ENCODE results near the gene SEPTIN12.

SEPTIN12 gene

GRCh38 chr16:4802659-4803287 lies 14.6 kb upstream of the SEPTIN12 start:
- H3K36me3 ChIP-seq (ENCODE audit: control insufficient read depth, insufficient read depth, low read length) = peaks cover 41% of the 10 kb centered on the region
- H3K4me1 ChIP-seq (ENCODE audit: control insufficient read depth, insufficient read depth, low read length, poor library complexity, severe bottlenecking) = peaks cover 23% of the 10 kb centered on the region
- H3K4me3 ChIP-seq (ENCODE audit: extremely low read depth, insufficient read depth, low read length, poor library complexity, severe bottlenecking) = peak overlapping the region; percentile 68
- 0% methylated on average over 31 to 52 of the region's 59 CpGs for WGBS, 2 experiments (ENCODE audit: insufficient coverage in 2 of 2)
- H3K9me3 ChIP-seq (ENCODE audit: control insufficient read depth, low read length) = no peaks in the 10 kb centered on the region
- H3K27ac ChIP-seq (ENCODE audit: low read depth, low read length, severe bottlenecking) = peak overlapping the region; percentile 81

- 0% methylated on average over 36 to 62 of the region's 70 CpGs for WGBS, 2 experiments (ENCODE audit: insufficient coverage in 2 of 2)
- H3K4me1 ChIP-seq (ENCODE audit: control insufficient read depth, insufficient read depth, low read length, poor library complexity, severe bottlenecking) = peaks cover 23% of the 10 kb centered on the region
- H3K36me3 ChIP-seq (ENCODE audit: control insufficient read depth, insufficient read depth, low read length) = peaks cover 35% of the 10 kb centered on the region
- H3K4me3 ChIP-seq (ENCODE audit: extremely low read depth, insufficient read depth, low read length, poor library complexity, severe bottlenecking) = peak within 1 kb of the TSS; percentile 68
- peak within 1 kb of the TSS; percentile 81 for H3K27ac ChIP-seq (ENCODE audit: low read depth, low read length, severe bottlenecking)
- no peaks in the 10 kb centered on the region for H3K9me3 ChIP-seq (ENCODE audit: control insufficient read depth, low read length)
Observed at GRCh38 chr16:4801962-4802658, 14.0 kb upstream of the SEPTIN12 start, which contains the start of gene ROGDI. Gene ROGDI, minus strand, starts transcription at chr16:4802633. Its CDS starts 62 bp downstream, at chr16:4802571.

- Histone ChIP-seq H3K4me1 (ENCODE audit: control insufficient read depth, insufficient read depth, low read length, poor library complexity, severe bottlenecking) (peaks cover 23% of the 10 kb centered on the region), H3K4me3 (ENCODE audit: extremely low read depth, insufficient read depth, low read length, poor library complexity, severe bottlenecking) (peak overlapping the region; percentile 68), H3K9me3 (ENCODE audit: control insufficient read depth, low read length) (no peaks in the 10 kb centered on the region), H3K36me3 (ENCODE audit: control insufficient read depth, insufficient read depth, low read length) (peaks cover 30% of the 10 kb centered on the region), H3K27ac (ENCODE audit: low read depth, low read length, severe bottlenecking) (no peak overlapping the region)
- 58 to 60% methylated on average over 14 to 15 of the region's 29 CpGs for WGBS, 2 experiments (ENCODE audit: insufficient coverage in 2 of 2)
Observed at GRCh38 chr16:4801051-4801961, 13.2 kb upstream of the SEPTIN12 start.

- WGBS, 2 experiments (ENCODE audit: insufficient coverage in 2 of 2) = 92 to 96% methylated on average over 15 to 17 of the region's 17 CpGs
- Histone ChIP-seq H3K4me1 (ENCODE audit: control insufficient read depth, insufficient read depth, low read length, poor library complexity, severe bottlenecking) (peaks cover 23% of the 10 kb centered on the region), H3K4me3 (ENCODE audit: extremely low read depth, insufficient read depth, low read length, poor library complexity, severe bottlenecking) (no peak overlapping the region), H3K36me3 (ENCODE audit: control insufficient read depth, insufficient read depth, low read length) (peaks cover 21% of the 10 kb centered on the region), H3K9me3 (ENCODE audit: control insufficient read depth, low read length) (no peaks in the 10 kb centered on the region), H3K27ac (ENCODE audit: low read depth, low read length, severe bottlenecking) (no peak overlapping the region)
Observed at GRCh38 chr16:4800290-4801041, 12.3 kb upstream of the SEPTIN12 start.

- Histone ChIP-seq H3K9me3 (ENCODE audit: control insufficient read depth, low read length) (no peaks in the 10 kb centered on the region), H3K36me3 (ENCODE audit: control insufficient read depth, insufficient read depth, low read length) (peaks cover 12% of the 10 kb centered on the region), H3K27ac (ENCODE audit: low read depth, low read length, severe bottlenecking) (no peak overlapping the region), H3K4me3 (ENCODE audit: extremely low read depth, insufficient read depth, low read length, poor library complexity, severe bottlenecking) (no peak overlapping the region), H3K4me1 (ENCODE audit: control insufficient read depth, insufficient read depth, low read length, poor library complexity, severe bottlenecking) (peaks cover 18% of the 10 kb centered on the region)
- 94 to 97% methylated on average over 19 of the region's 19 CpGs for WGBS, 2 experiments (ENCODE audit: insufficient coverage in 2 of 2)
Observed at GRCh38 chr16:4799171-4799855, 11.2 kb upstream of the SEPTIN12 start.

GRCh38 chr16:4798456-4798855 lies 10.3 kb upstream of the SEPTIN12 start:
- H3K9me3 ChIP-seq (ENCODE audit: control insufficient read depth, low read length) = no peaks in the 10 kb centered on the region
- WGBS, 2 experiments (ENCODE audit: insufficient coverage in 2 of 2) = 92% methylated on average over 12 to 13 of the region's 16 CpGs
- no peak overlapping the region for H3K4me3 ChIP-seq (ENCODE audit: extremely low read depth, insufficient read depth, low read length, poor library complexity, severe bottlenecking)
- no peak overlapping the region for H3K27ac ChIP-seq (ENCODE audit: low read depth, low read length, severe bottlenecking)
- H3K36me3 ChIP-seq (ENCODE audit: control insufficient read depth, insufficient read depth, low read length) = peaks cover 12% of the 10 kb centered on the region
- peaks cover 12% of the 10 kb centered on the region for H3K4me1 ChIP-seq (ENCODE audit: control insufficient read depth, insufficient read depth, low read length, poor library complexity, severe bottlenecking)

- no peak overlapping the region for H3K27ac ChIP-seq (ENCODE audit: low read depth, low read length, severe bottlenecking)
- H3K4me1 ChIP-seq (ENCODE audit: control insufficient read depth, insufficient read depth, low read length, poor library complexity, severe bottlenecking) = peaks cover 10% of the 10 kb centered on the region
- WGBS, 2 experiments (ENCODE audit: insufficient coverage in 2 of 2) = 95 to 96% methylated on average over 17 to 18 of the region's 22 CpGs
- no peak overlapping the region for H3K4me3 ChIP-seq (ENCODE audit: extremely low read depth, insufficient read depth, low read length, poor library complexity, severe bottlenecking)
- peaks cover 12% of the 10 kb centered on the region for H3K36me3 ChIP-seq (ENCODE audit: control insufficient read depth, insufficient read depth, low read length)
- H3K9me3 ChIP-seq (ENCODE audit: control insufficient read depth, low read length) = no peaks in the 10 kb centered on the region
Observed at GRCh38 chr16:4797805-4798252, 9.7 kb upstream of the SEPTIN12 start.

- Histone ChIP-seq H3K9me3 (ENCODE audit: control insufficient read depth, low read length) (no peaks in the 10 kb centered on the region), H3K4me1 (ENCODE audit: control insufficient read depth, insufficient read depth, low read length, poor library complexity, severe bottlenecking) (peaks cover 10% of the 10 kb centered on the region), H3K36me3 (ENCODE audit: control insufficient read depth, insufficient read depth, low read length) (peaks cover 12% of the 10 kb centered on the region), H3K4me3 (ENCODE audit: extremely low read depth, insufficient read depth, low read length, poor library complexity, severe bottlenecking) (no peak overlapping the region), H3K27ac (ENCODE audit: low read depth, low read length, severe bottlenecking) (no peak overlapping the region)
- 93 to 95% methylated on average over 15 to 18 of the region's 21 CpGs for WGBS, 2 experiments (ENCODE audit: insufficient coverage in 2 of 2)
Observed at GRCh38 chr16:4796982-4797804, 9.0 kb upstream of the SEPTIN12 start.

- 94 to 95% methylated on average over 24 to 26 of the region's 30 CpGs for WGBS, 2 experiments (ENCODE audit: insufficient coverage in 2 of 2)
- Histone ChIP-seq H3K36me3 (ENCODE audit: control insufficient read depth, insufficient read depth, low read length) (peaks cover 12% of the 10 kb centered on the region), H3K9me3 (ENCODE audit: control insufficient read depth, low read length) (no peaks in the 10 kb centered on the region), H3K27ac (ENCODE audit: low read depth, low read length, severe bottlenecking) (no peak overlapping the region), H3K4me1 (ENCODE audit: control insufficient read depth, insufficient read depth, low read length, poor library complexity, severe bottlenecking) (peaks cover 1% of the 10 kb centered on the region), H3K4me3 (ENCODE audit: extremely low read depth, insufficient read depth, low read length, poor library complexity, severe bottlenecking) (no peak overlapping the region)
Observed at GRCh38 chr16:4795828-4796572, 7.9 kb upstream of the SEPTIN12 start.

All from mesodermal cell (in vitro differentiated cells).